ENCODE data around the gene RBM18.

RBM18 gene

GRCh38 chr9:122193651-122194050 is 71.0 kb downstream of the RBM18 start:
- no peaks in the 10 kb centered on the region for H3K9me3 ChIP-seq (ENCODE audit: control insufficient read depth, insufficient read depth, low read length)
- no peak overlapping the region for H3K9ac ChIP-seq (ENCODE audit: low read depth, low read length)
- H3K36me3 ChIP-seq (ENCODE audit: insufficient read depth, low read length), result no peaks in the 10 kb centered on the region
- H3K4me1 ChIP-seq (ENCODE audit: insufficient read depth, low read length), result peaks cover 25% of the 10 kb centered on the region

- Histone ChIP-seq H3K9ac (ENCODE audit: low read depth, low read length) (no peak overlapping the region), H3K9me3 (ENCODE audit: control insufficient read depth, insufficient read depth, low read length) (no peaks in the 10 kb centered on the region), H3K4me1 (ENCODE audit: insufficient read depth, low read length) (peaks cover 25% of the 10 kb centered on the region), H3K36me3 (ENCODE audit: insufficient read depth, low read length) (no peaks in the 10 kb centered on the region)
Observed at GRCh38 chr9:122192914-122193525, 71.6 kb downstream of the RBM18 start.

- Histone ChIP-seq H3K4me1 (ENCODE audit: insufficient read depth, low read length) (peaks cover 20% of the 10 kb centered on the region), H3K36me3 (ENCODE audit: insufficient read depth, low read length) (no peaks in the 10 kb centered on the region), H3K9me3 (ENCODE audit: control insufficient read depth, insufficient read depth, low read length) (no peaks in the 10 kb centered on the region), H3K9ac (ENCODE audit: low read depth, low read length) (no peak overlapping the region)
Observed at GRCh38 chr9:122192261-122192875, 72.3 kb downstream of the RBM18 start.

- H3K4me1 ChIP-seq (ENCODE audit: insufficient read depth, low read length), result peaks cover 19% of the 10 kb centered on the region
- H3K36me3 ChIP-seq (ENCODE audit: insufficient read depth, low read length), result no peaks in the 10 kb centered on the region
- H3K9me3 ChIP-seq (ENCODE audit: control insufficient read depth, insufficient read depth, low read length), result no peaks in the 10 kb centered on the region
- H3K9ac ChIP-seq (ENCODE audit: low read depth, low read length), result no peak overlapping the region
Observed at GRCh38 chr9:122191584-122191983, 73.1 kb downstream of the RBM18 start.

- H3K36me3 ChIP-seq (ENCODE audit: insufficient read depth, low read length), result no peaks in the 10 kb centered on the region
- peaks cover 19% of the 10 kb centered on the region for H3K4me1 ChIP-seq (ENCODE audit: insufficient read depth, low read length)
- H3K9ac ChIP-seq (ENCODE audit: low read depth, low read length), result no peak overlapping the region
Observed at GRCh38 chr9:122190597-122191381, 73.9 kb downstream of the RBM18 start.

GRCh38 chr9:122188369-122188768 is 76.3 kb downstream of the RBM18 start:
- Histone ChIP-seq H3K9ac (ENCODE audit: low read depth, low read length) (no peak overlapping the region), H3K4me1 (ENCODE audit: insufficient read depth, low read length) (peaks cover 19% of the 10 kb centered on the region), H3K36me3 (ENCODE audit: insufficient read depth, low read length) (no peaks in the 10 kb centered on the region), H3K9me3 (ENCODE audit: control insufficient read depth, insufficient read depth, low read length) (no peaks in the 10 kb centered on the region)

More at GRCh38 chr9:122190597-122191381, 73.9 kb downstream of the RBM18 start:
- H3K9me3 ChIP-seq (ENCODE audit: control insufficient read depth, insufficient read depth, low read length), result no peaks in the 10 kb centered on the region

Measured in ES-I3 (cell line).